Activated T-cell treated with anti-CD3 and anti-CD28 coated beads for 48 hours (primary cell): ENCODE data around the gene CUX1.
"Not testable (repeated sequence)": the region's sequence is repeated elsewhere in the genome, so short reads cannot be mapped to it uniquely, and the experiment has no call there.

Experiments
- DNase-seq: peaks from one replicate; pipeline ENCODE4 v3.0.0-alpha.2; 2020; ENCODE audit warnings: low read depth

CUX1 gene

GRCh38 chr7:102313997-102314780, 496.8 kb downstream of the CUX1 start:
- no peak for DNase-seq

- DNase-seq: no peak
Observed at GRCh38 chr7:102317231-102318059, 500.0 kb downstream of the CUX1 start.

- no peak for DNase-seq
Observed at GRCh38 chr7:102318482-102318971, 501.1 kb downstream of the CUX1 start.

- no peak for DNase-seq
Observed at GRCh38 chr7:102319671-102320070, 502.2 kb downstream of the CUX1 start.

GRCh38 chr7:102320181-102320580, 502.8 kb downstream of the CUX1 start:
- DNase-seq: no peak

GRCh38 chr7:102320601-102321350, 503.4 kb downstream of the CUX1 start:
- no peak for DNase-seq

- DNase-seq: no peak
Observed at GRCh38 chr7:102321351-102322201, 504.1 kb downstream of the CUX1 start.

GRCh38 chr7:102322202-102322715, 504.8 kb downstream of the CUX1 start:
- DNase-seq: no peak

GRCh38 chr7:102323914-102324195, 506.4 kb downstream of the CUX1 start:
- no peak for DNase-seq

- not testable (repeated sequence) for DNase-seq
Observed at GRCh38 chr7:102325106-102325505, 507.7 kb downstream of the CUX1 start.

GRCh38 chr7:102326157-102326889, 508.9 kb downstream of the CUX1 start:
- DNase-seq: no peak

GRCh38 chr7:102327183-102327582, 509.8 kb downstream of the CUX1 start:
- DNase-seq: not testable (repeated sequence)

- DNase-seq: not testable (repeated sequence)
Observed at GRCh38 chr7:102328863-102329262, 511.4 kb downstream of the CUX1 start.

GRCh38 chr7:102329366-102329765, 511.9 kb downstream of the CUX1 start:
- not testable (repeated sequence) for DNase-seq

- DNase-seq: not testable (repeated sequence)
Observed at GRCh38 chr7:102330666-102331460, 513.4 kb downstream of the CUX1 start.
